Measurements from ENCODE around the gene NUP205. TPM values are rescaled to one million over a fixed set of nuclear protein-coding genes. Genes with fewer than 3 reads are reported as not detected.

The NUP205 gene
- total and polyA plus RNA-seq, 2 experiments from 2014 or later, result 15.2 to 44.6 TPM

DNA sequence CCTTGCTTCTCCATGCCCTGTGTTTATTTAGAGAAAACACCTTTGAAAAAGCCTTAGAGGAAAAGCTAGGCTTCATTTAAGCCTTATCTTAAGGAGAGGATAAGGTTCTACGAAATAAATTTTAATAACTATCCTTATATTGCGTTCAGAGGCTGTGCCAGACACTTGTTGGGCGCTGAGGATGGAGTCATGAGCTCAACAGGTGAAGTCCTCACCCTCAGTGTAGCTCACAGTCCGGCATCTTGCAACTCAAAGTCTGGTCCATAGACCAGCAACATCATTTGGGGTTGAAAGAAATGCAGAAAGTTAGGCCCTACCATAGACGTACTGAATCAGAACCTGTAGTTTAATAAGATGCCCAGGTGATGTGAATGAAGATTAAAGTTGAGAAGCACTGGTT is 100.8 kb downstream of the NUP205 start:
- H3K9me2 ChIP-seq (replicated peaks; ENCODE audit: insufficient read depth), result no peaks in the 10 kb centered on the region
- H3K4me2 ChIP-seq, result no peak overlapping the region
- no peaks in the 10 kb centered on the region for H3K9me3 ChIP-seq (ENCODE audit: low read depth)
- H3K79me2 ChIP-seq, result peaks cover 11% of the 10 kb centered on the region
- no peak overlapping the region for H2AFZ ChIP-seq
- 92% methylated on average over 5 of the region's 5 CpGs for WGBS (ENCODE audit: low lambda C conversion rate, missing lambda C conversion rate)
- no peaks in the 10 kb centered on the region for H3K27me3 ChIP-seq
- no peak for TF ChIP-seq EZH2 (IDR thresholded peaks at IDR 0.05; ENCODE audit: borderline replicate concordance)
- H4K20me1 ChIP-seq (ENCODE audit: insufficient read depth, poor library complexity, severe bottlenecking), result no peaks in the 10 kb centered on the region
- no peak for DNase-seq (ENCODE audit: low spot score)
- no peaks in the 10 kb centered on the region for H3K36me3 ChIP-seq (replicated peaks; ENCODE audit: insufficient read depth, low read depth)
- no peak overlapping the region for H3K27ac ChIP-seq
- H3K4me1 ChIP-seq (ENCODE audit: insufficient read depth), result peaks cover 10% of the 10 kb centered on the region
- H3K4me3 ChIP-seq, result no peak overlapping the region

DNA sequence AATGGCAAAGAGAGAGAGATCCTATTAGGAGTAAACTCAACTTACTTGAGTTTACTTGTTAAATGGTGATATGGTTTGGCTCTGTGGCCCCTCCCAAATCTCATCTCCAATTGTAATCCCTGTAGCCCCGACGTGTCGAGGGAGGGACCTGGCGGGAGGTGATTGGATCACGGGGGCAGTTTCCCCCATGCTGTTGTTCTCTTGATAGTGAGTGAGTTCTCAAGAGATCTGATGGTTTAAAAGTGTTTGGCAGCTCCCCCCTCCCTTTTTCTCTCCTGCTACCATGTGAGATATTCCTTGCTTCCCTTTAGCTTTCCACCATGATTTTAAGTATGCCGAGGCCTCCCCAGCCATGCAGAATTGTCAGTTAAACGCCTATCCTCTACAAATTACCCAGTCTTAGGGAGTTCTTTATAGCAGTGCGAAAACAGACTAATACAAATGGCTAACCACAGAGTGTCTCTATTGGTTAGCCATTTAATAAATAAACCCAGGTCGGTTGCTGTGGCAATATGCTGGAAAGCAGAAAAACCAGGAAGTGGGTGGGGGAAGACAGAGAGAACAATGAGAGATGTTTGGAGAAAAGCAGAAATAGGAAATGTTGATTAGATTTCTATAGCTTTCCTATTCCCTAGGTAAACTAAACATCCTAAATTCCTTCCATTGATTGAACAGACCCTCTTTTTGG is 101.6 kb downstream of the NUP205 start:
- no peak for DNase-seq (ENCODE audit: low spot score)
- WGBS (ENCODE audit: low lambda C conversion rate, missing lambda C conversion rate), result 77% methylated on average over 9 of the region's 9 CpGs
- no peaks in the 10 kb centered on the region for H3K27me3 ChIP-seq
- H3K9me2 ChIP-seq (replicated peaks; ENCODE audit: insufficient read depth), result no peaks in the 10 kb centered on the region
- no peak for TF ChIP-seq EZH2 (IDR thresholded peaks at IDR 0.05; ENCODE audit: borderline replicate concordance)
- TF ChIP-seq, protein P1, sequence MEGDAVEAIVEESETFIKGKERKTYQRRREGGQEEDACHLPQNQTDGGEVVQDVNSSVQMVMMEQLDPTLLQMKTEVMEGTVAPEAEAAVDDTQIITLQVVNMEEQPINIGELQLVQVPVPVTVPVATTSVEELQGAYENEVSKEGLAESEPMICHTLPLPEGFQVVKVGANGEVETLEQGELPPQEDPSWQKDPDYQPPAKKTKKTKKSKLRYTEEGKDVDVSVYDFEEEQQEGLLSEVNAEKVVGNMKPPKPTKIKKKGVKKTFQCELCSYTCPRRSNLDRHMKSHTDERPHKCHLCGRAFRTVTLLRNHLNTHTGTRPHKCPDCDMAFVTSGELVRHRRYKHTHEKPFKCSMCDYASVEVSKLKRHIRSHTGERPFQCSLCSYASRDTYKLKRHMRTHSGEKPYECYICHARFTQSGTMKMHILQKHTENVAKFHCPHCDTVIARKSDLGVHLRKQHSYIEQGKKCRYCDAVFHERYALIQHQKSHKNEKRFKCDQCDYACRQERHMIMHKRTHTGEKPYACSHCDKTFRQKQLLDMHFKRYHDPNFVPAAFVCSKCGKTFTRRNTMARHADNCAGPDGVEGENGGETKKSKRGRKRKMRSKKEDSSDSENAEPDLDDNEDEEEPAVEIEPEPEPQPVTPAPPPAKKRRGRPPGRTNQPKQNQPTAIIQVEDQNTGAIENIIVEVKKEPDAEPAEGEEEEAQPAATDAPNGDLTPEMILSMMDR (IDR thresholded peaks at IDR 0.05; ENCODE audit: poor library complexity), result no peak
- TF ChIP-seq EZH2phosphoT487 (IDR thresholded peaks at IDR 0.05; ENCODE audit: low read depth, severe bottlenecking, unreplicated experiment), result no peak
- H3K79me2 ChIP-seq, result peaks cover 18% of the 10 kb centered on the region
- H3K9me3 ChIP-seq (ENCODE audit: low read depth), result no peaks in the 10 kb centered on the region
- H3K36me3 ChIP-seq (replicated peaks; ENCODE audit: insufficient read depth, low read depth), result no peaks in the 10 kb centered on the region
- H4K20me1 ChIP-seq (ENCODE audit: insufficient read depth, poor library complexity, severe bottlenecking), result no peaks in the 10 kb centered on the region
- no peak overlapping the region for H2AFZ ChIP-seq
- H3K4me1 ChIP-seq (ENCODE audit: insufficient read depth), result peaks cover 14% of the 10 kb centered on the region
- no peak overlapping the region for H3K4me3 ChIP-seq
- no peak overlapping the region for H3K4me2 ChIP-seq
- H3K27ac ChIP-seq, result no peak overlapping the region

DNA sequence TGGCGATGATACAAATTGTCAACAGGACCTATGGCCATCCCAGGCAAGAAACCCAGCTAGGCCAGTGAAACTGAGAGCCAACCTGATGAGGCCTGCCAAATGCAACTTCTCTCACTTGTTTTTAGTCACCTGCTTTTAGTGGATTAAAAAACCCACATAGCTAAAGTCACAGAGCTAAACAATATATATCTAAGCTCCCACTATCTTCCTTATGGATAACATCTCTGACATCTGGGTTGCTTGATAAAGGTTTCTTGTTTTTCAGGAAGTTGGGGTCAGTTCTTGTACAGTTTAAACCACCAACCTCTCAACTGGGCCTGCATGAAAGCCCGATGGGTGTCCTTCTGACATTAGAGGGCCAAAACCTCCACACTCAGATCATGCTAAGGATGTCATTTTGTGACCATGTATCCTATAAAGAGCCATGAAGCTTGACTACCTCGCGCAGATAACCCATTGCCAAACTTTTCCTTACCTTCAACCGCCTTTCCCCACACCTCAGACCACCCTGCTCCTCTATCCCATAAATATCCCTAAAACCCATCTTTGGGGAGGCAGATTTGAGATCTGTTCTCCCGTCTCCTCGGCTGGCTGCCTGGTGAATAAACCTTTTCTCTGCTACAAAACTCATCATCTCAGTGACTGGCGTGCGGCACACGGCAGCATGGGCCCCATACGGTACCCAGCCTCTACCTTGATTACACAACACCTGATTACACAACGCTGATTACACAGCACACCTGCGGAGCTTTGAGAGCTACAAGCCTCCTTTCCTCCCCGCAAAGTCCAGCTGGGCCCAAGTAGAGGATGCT is 103.8 kb downstream of the NUP205 start:
- H3K9me3 ChIP-seq (ENCODE audit: low read depth), result no peaks in the 10 kb centered on the region
- 71% methylated on average over 14 of the region's 14 CpGs for WGBS (ENCODE audit: low lambda C conversion rate, missing lambda C conversion rate)
- no peaks in the 10 kb centered on the region for H3K27me3 ChIP-seq
- TF ChIP-seq EZH2 (IDR thresholded peaks at IDR 0.05; ENCODE audit: borderline replicate concordance), result no peak
- TF ChIP-seq, protein P1 (IDR thresholded peaks at IDR 0.05; ENCODE audit: poor library complexity), result no peak
- no peak for TF ChIP-seq EZH2phosphoT487 (IDR thresholded peaks at IDR 0.05; ENCODE audit: low read depth, severe bottlenecking, unreplicated experiment)
- peaks cover 14% of the 10 kb centered on the region for H3K4me1 ChIP-seq (ENCODE audit: insufficient read depth)
- H3K9me2 ChIP-seq (replicated peaks; ENCODE audit: insufficient read depth), result no peaks in the 10 kb centered on the region
- H3K4me2 ChIP-seq, result peak overlapping the region; percentile 86
- no peaks in the 10 kb centered on the region for H4K20me1 ChIP-seq (ENCODE audit: insufficient read depth, poor library complexity, severe bottlenecking)
- peak overlapping the region; percentile 22 for H3K4me3 ChIP-seq
- H2AFZ ChIP-seq, result peak overlapping the region; percentile 97
- H3K27ac ChIP-seq, result peak overlapping the region; percentile 97
- H3K36me3 ChIP-seq (replicated peaks; ENCODE audit: insufficient read depth, low read depth), result no peaks in the 10 kb centered on the region
- DNase-seq (ENCODE audit: low spot score), result peak; percentile 38
- peaks cover 40% of the 10 kb centered on the region for H3K79me2 ChIP-seq

DNA sequence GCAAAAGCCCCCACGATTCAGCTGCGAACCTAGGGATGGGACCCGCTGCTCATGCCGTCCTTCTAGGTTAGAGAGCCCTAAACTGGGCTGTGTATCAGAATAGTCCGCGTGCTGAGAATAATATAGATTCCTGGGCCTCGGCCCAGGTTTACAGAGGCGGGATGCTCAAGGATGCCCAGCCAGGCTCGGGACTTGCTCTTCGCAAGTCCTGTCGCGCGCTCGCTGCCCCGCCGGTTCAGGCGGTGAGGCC is 104.3 kb downstream of the NUP205 start:
- no peaks in the 10 kb centered on the region for H3K9me2 ChIP-seq (replicated peaks; ENCODE audit: insufficient read depth)
- 12% methylated on average over 17 of the region's 17 CpGs for WGBS (ENCODE audit: low lambda C conversion rate, missing lambda C conversion rate)
- H3K4me1 ChIP-seq (ENCODE audit: insufficient read depth), result peaks cover 14% of the 10 kb centered on the region
- no peaks in the 10 kb centered on the region for H4K20me1 ChIP-seq (ENCODE audit: insufficient read depth, poor library complexity, severe bottlenecking)
- no peaks in the 10 kb centered on the region for H3K9me3 ChIP-seq (ENCODE audit: low read depth)
- H3K27ac ChIP-seq, result peak overlapping the region; percentile 97
- peaks cover 45% of the 10 kb centered on the region for H3K79me2 ChIP-seq
- peak overlapping the region; percentile 86 for H3K4me2 ChIP-seq
- H3K4me3 ChIP-seq, result peak overlapping the region; percentile 22
- no peak for DNase-seq (ENCODE audit: low spot score)
- peak overlapping the region; percentile 97 for H2AFZ ChIP-seq
- no peaks in the 10 kb centered on the region for H3K36me3 ChIP-seq (replicated peaks; ENCODE audit: insufficient read depth, low read depth)
- TF ChIP-seq, protein P1 (IDR thresholded peaks at IDR 0.05; ENCODE audit: poor library complexity), result no peak
- TF ChIP-seq EZH2 (IDR thresholded peaks at IDR 0.05; ENCODE audit: borderline replicate concordance), result no peak
- TF ChIP-seq EZH2phosphoT487 (IDR thresholded peaks at IDR 0.05; ENCODE audit: low read depth, severe bottlenecking, unreplicated experiment), result no peak
- no peaks in the 10 kb centered on the region for H3K27me3 ChIP-seq

Measured in hepatocyte (in vitro differentiated cells).